Esophagus squamous epithelium (tissue), 4 donors: ENCODE data around the gene PI4KB.

Experiments
- CTCF ChIP-seq, 6 experiments: fragments of 450-650 bp in 4 of 6; fragments of 200-600 bp in 2 of 6; sonication (generic) in 2 of 6; IDR thresholded peaks; one replicate each; pipeline ENCODE4 v1.5.1; 2016 to 2019; ENCODE audit warnings: antibody characterized with exemption in 6 of 6, mild to moderate bottlenecking in 4 of 6, moderate library complexity in 4 of 6
- POLR2A ChIP-seq, 4 donors: fragments of 450-650 bp; IDR thresholded peaks; one replicate each; pipeline ENCODE4 v1.6.1; 2017; ENCODE audit warnings: antibody characterized with exemption in 4 of 4, mild to moderate bottlenecking in 4 of 4, moderate library complexity in 3 of 4

GRCh38 chr1:151311011-151311410, 16.2 kb downstream of the PI4KB start:
- TF ChIP-seq CTCF (IDR thresholded peaks at IDR 0.05) (no peak), POLR2A (IDR thresholded peaks at IDR 0.05) (no peak)
